Measurements from ENCODE around the gene MSL2. TPM values are rescaled to one million over a fixed set of nuclear protein-coding genes. Genes with fewer than 3 reads are reported as not detected.
"Not testable (repeated sequence)": the region's sequence is repeated elsewhere in the genome, so short reads cannot be mapped to it uniquely, and the experiment has no call there.

MSL2 gene
- total RNA-seq, 2 donors from 2014 or later, result 25.9 to 44.2 TPM

GRCh38 chr3:136237103-136237502 is 41.0 kb upstream of the MSL2 start:
- H3K27ac ChIP-seq, result no peak overlapping the region
- no peaks in the 10 kb centered on the region for H3K4me1 ChIP-seq (replicated peaks)
- H3K36me3 ChIP-seq, result no peaks in the 10 kb centered on the region
- no peak for DNase-seq (ENCODE audit: low spot score)
- 53% methylated on average over 1 of the region's 1 CpG for WGBS
- intact Hi-C loops (cut with DNase I), result no loop called here
- no peaks in the 10 kb centered on the region for H3K9me3 ChIP-seq
- H3K4me3 ChIP-seq, result no peak overlapping the region
- H3K27me3 ChIP-seq (replicated peaks; ENCODE audit: insufficient read depth), result no peaks in the 10 kb centered on the region
- TF ChIP-seq CTCF (IDR thresholded peaks at IDR 0.05) (no peak), POLR2A (IDR thresholded peaks at IDR 0.05) (no peak), POLR2AphosphoS5 (IDR thresholded peaks at IDR 0.05) (no peak)

GRCh38 chr3:136236109-136236508 is 40.0 kb upstream of the MSL2 start:
- intact Hi-C loops (cut with DNase I), result no loop called here
- H3K36me3 ChIP-seq, result no peaks in the 10 kb centered on the region
- no peak for TF ChIP-seq POLR2A (IDR thresholded peaks at IDR 0.05)
- TF ChIP-seq CTCF (IDR thresholded peaks at IDR 0.05), result no peak
- TF ChIP-seq POLR2AphosphoS5 (IDR thresholded peaks at IDR 0.05), result no peak
- DNase-seq (ENCODE audit: low spot score), result no peak
- H3K4me1 ChIP-seq (replicated peaks), result no peaks in the 10 kb centered on the region
- H3K27ac ChIP-seq, result no peak overlapping the region
- 89% methylated on average over 2 of the region's 2 CpGs for WGBS
- H3K9me3 ChIP-seq, result no peaks in the 10 kb centered on the region
- H3K27me3 ChIP-seq (replicated peaks; ENCODE audit: insufficient read depth), result no peaks in the 10 kb centered on the region
- no peak overlapping the region for H3K4me3 ChIP-seq

- H3K27ac ChIP-seq, result no peak overlapping the region
- WGBS, result 88% methylated on average over 1 of the region's 1 CpG
- no peaks in the 10 kb centered on the region for H3K9me3 ChIP-seq
- intact Hi-C loops (cut with DNase I), result no loop called here
- TF ChIP-seq POLR2A (IDR thresholded peaks at IDR 0.05) (no peak), POLR2AphosphoS5 (IDR thresholded peaks at IDR 0.05) (no peak), CTCF (IDR thresholded peaks at IDR 0.05) (no peak)
- H3K27me3 ChIP-seq (replicated peaks; ENCODE audit: insufficient read depth), result no peaks in the 10 kb centered on the region
- no peak for DNase-seq (ENCODE audit: low spot score)
- H3K4me1 ChIP-seq (replicated peaks), result no peaks in the 10 kb centered on the region
- no peak overlapping the region for H3K4me3 ChIP-seq
- H3K36me3 ChIP-seq, result no peaks in the 10 kb centered on the region
Measured at GRCh38 chr3:136235545-136235944, 39.4 kb upstream of the MSL2 start.

- H3K36me3 ChIP-seq, result no peaks in the 10 kb centered on the region
- no peak for TF ChIP-seq POLR2AphosphoS5 (IDR thresholded peaks at IDR 0.05)
- TF ChIP-seq CTCF (IDR thresholded peaks at IDR 0.05), result no peak
- TF ChIP-seq POLR2A (IDR thresholded peaks at IDR 0.05), result no peak
- intact Hi-C loops (cut with DNase I), result no loop called here
- no peaks in the 10 kb centered on the region for H3K4me1 ChIP-seq (replicated peaks)
- no peak overlapping the region for H3K4me3 ChIP-seq
- H3K27me3 ChIP-seq (replicated peaks; ENCODE audit: insufficient read depth), result no peaks in the 10 kb centered on the region
- H3K27ac ChIP-seq, result no peak overlapping the region
- H3K9me3 ChIP-seq, result no peaks in the 10 kb centered on the region
- 79% methylated on average over 2 of the region's 2 CpGs for WGBS
- DNase-seq (ENCODE audit: low spot score), result no peak
Measured at GRCh38 chr3:136232413-136232812, 36.3 kb upstream of the MSL2 start.

GRCh38 chr3:136222746-136223145 is 26.6 kb upstream of the MSL2 start:
- H3K27ac ChIP-seq; H3K36me3 ChIP-seq; DNase-seq (ENCODE audit: low spot score); H3K9me3 ChIP-seq; intact Hi-C loops (cut with DNase I); H3K4me3 ChIP-seq; H3K27me3 ChIP-seq (replicated peaks; ENCODE audit: insufficient read depth); H3K4me1 ChIP-seq (replicated peaks): not testable (repeated sequence)
- 96% methylated on average over 4 of the region's 4 CpGs for WGBS

Measured in prostate gland (tissue), 2 donors.